HL-60/S4 treated with phorbol 12-myristate 13-acetate at 8.2 ng/mL for 4 days and 3 days (cell line): ENCODE measurements around the gene CBLC.

ENCODE experiments used
- in situ Hi-C: fragments of 300-500 bp; cut with MboI; formaldehyde crosslinking; loops from 2 replicates; pipeline ENCODE4 v1.15.0; 2022; ENCODE audit warnings: low sequenced_read_pairs

Gene CBLC

GRCh38 chr19:44794610-44795009, 16.9 kb downstream of the CBLC start:
- in situ Hi-C loops = no loop called here

DNA sequence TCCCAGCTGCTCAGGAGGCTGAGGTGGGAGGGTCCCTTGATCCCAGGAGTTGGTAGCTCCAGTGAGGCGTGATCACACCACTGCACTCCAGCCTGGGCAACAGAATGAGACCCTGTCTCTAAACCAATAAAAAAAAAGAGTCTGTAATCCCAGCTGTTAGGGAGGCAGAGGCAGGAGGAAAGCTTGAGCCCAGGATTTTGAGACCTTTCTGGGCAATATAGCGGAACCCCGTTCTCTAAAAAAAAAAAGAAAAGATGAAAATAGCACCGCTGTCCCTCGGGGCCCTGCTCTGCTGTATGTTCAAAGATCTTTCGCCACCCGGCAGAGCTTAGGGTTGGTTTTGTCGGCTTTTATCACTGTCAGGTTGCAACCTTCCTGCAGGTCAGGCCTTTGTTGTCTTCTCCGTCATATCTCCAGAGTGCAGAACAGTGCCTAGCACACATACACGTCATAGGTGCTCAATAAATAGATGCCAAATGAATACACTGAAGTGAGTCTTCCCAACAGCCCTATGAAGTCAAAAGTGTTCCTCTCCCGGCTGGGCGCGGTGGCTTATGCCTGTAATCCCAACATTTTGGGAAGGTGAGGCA, 17.8 kb downstream of the CBLC start:
- in situ Hi-C loops = no loop called here

DNA sequence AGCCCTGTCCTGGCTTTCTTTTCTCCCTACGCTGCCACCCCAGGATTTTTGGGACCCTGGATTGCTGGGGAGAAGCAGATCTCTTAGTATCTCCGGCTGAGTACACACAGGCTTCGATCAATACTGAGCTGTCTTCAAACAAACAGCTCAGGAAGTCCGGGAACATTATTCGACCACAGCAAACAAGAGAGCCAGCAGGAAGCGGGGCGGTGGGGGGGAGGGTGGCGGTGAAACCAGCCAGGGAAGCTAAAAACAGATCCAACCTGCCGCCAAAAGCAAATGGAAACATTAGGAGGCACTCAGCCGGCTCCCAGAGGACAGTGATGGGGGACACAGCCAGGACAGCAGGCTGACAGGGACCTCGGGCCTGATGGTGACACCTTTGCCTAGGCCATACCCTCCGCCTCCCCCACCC, 19.0 kb downstream of the CBLC start:
- in situ Hi-C loops = no loop called here

- in situ Hi-C loops = no loop called here
Measured at GRCh38 chr19:44799627-44800346, 22.1 kb downstream of the CBLC start.

GRCh38 chr19:44800461-44800860, 22.8 kb downstream of the CBLC start:
- in situ Hi-C loops = no loop called here

- in situ Hi-C loops = no loop called here
Measured at GRCh38 chr19:44803442-44804428, 26.0 kb downstream of the CBLC start.

DNA sequence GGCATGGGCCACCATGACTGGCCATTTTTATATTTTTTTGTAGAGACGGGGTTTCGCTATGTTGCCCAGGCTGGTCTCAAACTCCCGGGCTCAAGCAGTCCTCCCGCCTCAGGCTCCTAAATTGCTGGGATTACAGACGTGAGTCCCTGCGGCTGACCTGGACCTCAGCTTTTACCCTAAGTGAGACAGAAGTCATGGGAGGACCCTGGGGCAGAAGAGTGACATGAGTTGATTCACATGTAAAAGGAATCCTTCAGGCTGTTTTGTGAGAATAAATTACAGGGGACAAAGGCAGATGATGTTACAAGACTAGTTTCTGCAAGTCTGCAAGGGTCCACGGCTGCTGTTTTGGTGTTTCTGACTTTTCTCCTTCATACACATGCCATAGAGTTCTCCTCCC, 28.6 kb downstream of the CBLC start:
- in situ Hi-C loops = no loop called here

- in situ Hi-C loops = no loop called here
Measured at GRCh38 chr19:44807162-44807561, 29.5 kb downstream of the CBLC start.

DNA sequence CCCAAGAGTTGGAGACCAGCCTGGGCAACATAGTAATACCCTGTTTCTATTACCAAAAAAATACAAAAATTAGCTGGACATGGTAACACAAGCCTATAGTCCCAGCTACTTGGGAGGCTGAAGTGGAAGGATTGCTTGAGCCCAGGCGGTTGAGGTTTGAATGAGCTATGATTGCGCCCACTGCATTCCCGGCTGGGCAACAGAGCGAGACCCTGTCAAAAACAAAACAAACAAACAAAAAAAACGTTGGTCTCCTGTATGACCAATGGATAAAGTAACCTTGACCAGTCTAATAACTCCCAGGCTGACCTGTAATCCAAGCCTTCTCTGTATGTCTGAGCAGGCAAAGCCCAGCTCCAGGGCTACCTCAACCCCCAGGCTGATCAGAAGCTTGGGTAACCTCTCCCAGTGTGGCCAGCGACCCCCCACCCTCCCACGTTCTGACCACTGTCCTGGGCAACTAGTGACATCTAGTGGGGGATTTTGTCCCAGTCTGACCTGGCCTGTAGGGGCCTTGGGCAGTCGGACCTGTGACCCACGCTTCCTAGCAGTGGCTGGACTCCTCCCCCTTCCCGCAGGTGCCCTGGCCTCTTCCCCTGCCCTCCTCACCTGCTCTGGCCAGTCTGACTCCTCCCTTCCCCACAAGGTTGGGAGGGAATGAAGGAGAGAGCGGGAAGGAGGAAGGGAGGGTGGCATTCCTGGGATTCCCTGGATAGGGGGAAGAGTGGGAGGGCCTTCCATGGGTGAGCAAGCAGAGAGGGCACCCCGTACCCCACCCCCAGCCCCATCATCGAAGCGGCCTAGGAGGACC, 30.2 kb downstream of the CBLC start:
- in situ Hi-C loops = no loop called here

DNA sequence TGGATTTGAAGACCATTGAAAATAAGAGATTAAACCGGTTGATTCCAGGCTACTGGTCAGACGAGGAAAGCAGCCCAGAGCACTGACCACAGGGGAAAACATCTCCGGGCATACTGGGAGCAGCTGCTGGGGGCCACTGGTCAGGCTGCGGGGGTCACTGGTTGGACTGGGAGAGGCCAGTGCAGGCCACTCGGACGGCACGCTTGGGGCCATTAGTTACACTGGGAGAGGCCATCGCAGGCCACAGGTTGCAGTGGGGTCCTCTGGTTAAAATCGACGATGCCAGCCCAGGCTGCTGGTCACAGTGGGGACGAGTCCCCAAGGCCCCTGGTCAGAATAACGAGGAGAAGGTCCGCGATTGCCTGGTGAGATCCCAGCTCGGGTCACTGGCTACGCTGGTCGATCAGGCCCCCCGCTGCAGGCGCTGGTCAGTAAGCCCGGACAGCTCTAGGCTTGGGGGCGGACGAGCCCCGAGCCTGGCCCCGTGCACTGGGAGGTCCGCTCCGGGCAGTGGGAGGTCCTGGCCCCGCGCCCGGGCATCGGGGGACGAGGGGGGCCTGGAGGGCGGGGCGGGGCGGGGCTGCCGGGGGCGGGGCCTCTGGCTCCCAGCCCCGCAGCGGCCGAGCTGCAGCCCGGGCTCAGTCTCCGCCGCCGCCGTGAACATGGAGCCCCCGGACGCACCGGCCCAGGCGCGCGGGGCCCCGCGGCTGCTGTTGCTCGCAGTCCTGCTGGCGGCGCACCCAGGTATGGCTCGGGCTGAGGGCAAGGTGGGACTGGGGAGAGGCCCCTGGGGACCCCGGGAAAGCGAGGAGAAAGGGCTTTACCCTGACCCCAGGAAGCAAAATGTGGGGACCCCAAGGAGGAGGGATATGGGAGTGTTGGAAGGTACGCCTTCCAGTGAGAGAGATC, 31.0 kb downstream of the CBLC start, which contains the start of gene BCAM:
TSS of gene BCAM (plus strand) at position 641 of the 909 bp plus-strand sequence. CDS start at position 663, 22 bp downstream.
- in situ Hi-C loops = no loop called here

DNA sequence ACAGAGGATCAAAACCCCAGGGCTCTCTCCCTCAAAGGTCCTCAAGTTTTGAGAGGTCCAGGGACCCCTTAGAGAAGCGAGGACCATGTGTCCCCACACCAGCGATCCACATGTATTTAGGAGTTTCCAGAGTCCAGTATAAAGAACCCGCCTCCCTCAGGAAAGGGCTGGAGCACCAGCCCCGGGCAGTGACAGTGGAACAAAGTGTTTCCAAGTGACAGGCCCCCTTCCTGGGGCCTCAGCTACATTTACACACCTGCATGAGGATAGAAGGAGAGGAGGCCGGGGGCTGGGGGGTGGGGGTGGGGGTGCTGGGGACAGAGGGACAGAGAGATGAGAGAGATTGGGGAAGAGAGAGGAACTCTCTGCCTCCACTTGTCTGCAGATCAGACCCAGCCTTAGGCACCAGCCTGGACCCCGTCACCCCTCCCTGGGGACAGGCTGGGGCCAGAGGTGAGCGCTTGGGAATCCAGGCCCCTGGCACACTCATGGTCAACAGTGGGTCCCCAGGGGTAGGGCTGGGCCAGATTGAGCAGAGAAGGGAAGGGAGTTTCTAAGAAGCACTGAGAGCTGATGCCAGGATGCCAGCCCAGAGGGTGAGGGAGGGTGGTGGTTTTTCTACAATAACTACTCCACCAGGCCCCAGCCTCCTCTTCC, 32.0 kb downstream of the CBLC start:
- in situ Hi-C loops = no loop called here

DNA sequence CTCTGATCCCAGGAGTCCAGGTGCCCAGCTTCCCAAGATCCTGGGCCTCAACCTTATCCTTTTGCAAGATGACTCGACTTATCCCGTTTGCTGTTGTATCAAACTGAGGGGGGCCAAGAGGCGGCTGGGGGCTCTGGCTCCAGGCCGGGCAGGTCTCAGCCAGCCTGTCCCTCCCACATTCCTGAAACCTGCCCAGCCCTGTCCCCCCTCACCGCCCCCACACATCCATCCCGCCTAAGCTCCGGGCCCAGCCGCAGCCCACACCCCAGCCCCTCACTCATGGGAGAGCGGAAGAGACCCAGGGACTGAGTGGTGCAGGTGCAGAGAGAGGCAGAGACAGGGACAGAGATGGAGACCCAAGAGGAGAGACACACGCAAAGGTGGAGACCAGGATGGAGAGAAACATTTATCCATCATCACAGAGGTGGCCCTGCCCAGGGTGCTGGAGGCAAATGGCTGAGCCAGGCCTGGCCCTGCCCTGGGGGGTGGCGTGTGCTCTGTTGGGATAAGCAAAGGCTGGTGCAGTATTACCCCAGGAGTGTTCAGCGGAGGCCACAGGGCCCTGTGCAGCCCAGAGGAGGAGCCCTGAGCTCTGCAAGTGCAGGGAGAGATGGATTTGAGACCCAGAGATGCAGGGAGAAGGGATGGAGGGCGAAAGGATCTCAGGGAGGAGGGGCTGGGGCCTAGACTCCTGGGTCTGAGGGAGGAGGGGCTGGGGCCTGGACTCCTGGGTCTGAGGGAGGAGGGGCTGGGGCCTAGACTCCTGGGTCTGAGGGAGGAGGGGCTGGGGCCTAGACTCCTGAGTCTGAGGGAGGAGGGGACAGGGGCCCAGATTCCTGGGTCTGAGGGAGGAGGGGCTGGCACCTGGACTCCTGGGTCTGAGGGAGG, 32.8 kb downstream of the CBLC start:
- in situ Hi-C loops = no loop called here

- in situ Hi-C loops = no loop called here
Measured at GRCh38 chr19:44811122-44811419, 33.4 kb downstream of the CBLC start.

GRCh38 chr19:44812142-44812718, 34.5 kb downstream of the CBLC start:
- in situ Hi-C loops = no loop called here

- in situ Hi-C loops = no loop called here
Measured at GRCh38 chr19:44813070-44813840, 35.6 kb downstream of the CBLC start.

- in situ Hi-C loops = no loop called here
Measured at GRCh38 chr19:44813841-44814470, 36.3 kb downstream of the CBLC start.

DNA sequence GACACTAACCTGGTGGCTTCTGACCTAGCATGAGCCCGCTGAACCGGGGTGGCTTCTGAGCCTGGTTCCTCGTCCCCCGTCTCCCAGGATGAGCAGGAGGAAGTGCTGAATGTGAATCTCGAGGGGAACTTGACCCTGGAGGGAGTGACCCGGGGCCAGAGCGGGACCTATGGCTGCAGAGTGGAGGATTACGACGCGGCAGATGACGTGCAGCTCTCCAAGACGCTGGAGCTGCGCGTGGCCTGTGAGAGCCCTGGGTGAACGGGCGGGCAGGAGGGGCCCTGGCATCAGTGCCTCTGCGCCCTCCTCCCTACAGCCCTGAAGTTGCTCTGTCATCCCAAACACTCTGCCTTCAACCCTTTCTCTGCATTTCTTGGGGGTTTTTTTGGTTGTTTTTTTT, 36.8 kb downstream of the CBLC start:
- in situ Hi-C loops = no loop called here
